ENCODE measurements around the gene FBXL7. TPM values are rescaled to one million over a fixed set of nuclear protein-coding genes. Genes with fewer than 3 reads are reported as not detected.

Gene FBXL7
- total RNA-seq, 2 experiments from 2014 or later: not detected

DNA sequence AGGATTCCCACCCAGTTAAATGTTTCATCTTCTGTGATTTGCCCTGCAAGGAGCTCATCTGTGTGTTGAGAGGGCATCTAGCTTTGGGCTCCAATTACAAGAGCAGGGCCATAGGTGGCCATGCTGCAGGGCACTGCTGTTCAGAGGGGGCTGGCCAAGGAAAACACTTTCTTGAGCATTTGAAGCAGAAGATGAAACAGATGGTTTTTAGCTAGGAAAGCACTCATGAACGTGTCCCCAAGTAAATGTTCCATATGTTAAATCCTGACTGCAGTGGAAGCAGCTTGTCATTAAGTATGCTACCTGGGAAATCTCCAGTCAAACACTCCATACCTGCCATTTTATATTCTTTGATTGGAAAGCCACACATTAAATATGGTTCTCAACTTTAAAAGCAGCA lies 176.6 kb downstream of the FBXL7 start:
- Mint-ChIP-seq H3K36me3 (ENCODE audit: low read depth) (no peaks in the 10 kb centered on the region), H3K27me3 (no peaks in the 10 kb centered on the region), H3K9me3 (peaks cover 2% of the 10 kb centered on the region), H3K27ac (no peak overlapping the region), H3K4me1 (ENCODE audit: low read depth) (no peaks in the 10 kb centered on the region), H3K4me3 (no peak overlapping the region)
- intact Hi-C loops (cut with micrococcal nuclease): no loop called here
- DNase-seq (no peak), ATAC-seq (no peak)
- POLR2A ChIA-PET: no interaction called here
- CTCF ChIA-PET: no interaction called here
- TF ChIP-seq, protein P1, sequence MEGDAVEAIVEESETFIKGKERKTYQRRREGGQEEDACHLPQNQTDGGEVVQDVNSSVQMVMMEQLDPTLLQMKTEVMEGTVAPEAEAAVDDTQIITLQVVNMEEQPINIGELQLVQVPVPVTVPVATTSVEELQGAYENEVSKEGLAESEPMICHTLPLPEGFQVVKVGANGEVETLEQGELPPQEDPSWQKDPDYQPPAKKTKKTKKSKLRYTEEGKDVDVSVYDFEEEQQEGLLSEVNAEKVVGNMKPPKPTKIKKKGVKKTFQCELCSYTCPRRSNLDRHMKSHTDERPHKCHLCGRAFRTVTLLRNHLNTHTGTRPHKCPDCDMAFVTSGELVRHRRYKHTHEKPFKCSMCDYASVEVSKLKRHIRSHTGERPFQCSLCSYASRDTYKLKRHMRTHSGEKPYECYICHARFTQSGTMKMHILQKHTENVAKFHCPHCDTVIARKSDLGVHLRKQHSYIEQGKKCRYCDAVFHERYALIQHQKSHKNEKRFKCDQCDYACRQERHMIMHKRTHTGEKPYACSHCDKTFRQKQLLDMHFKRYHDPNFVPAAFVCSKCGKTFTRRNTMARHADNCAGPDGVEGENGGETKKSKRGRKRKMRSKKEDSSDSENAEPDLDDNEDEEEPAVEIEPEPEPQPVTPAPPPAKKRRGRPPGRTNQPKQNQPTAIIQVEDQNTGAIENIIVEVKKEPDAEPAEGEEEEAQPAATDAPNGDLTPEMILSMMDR (IDR thresholded peaks at IDR 0.05): no peak

DNA sequence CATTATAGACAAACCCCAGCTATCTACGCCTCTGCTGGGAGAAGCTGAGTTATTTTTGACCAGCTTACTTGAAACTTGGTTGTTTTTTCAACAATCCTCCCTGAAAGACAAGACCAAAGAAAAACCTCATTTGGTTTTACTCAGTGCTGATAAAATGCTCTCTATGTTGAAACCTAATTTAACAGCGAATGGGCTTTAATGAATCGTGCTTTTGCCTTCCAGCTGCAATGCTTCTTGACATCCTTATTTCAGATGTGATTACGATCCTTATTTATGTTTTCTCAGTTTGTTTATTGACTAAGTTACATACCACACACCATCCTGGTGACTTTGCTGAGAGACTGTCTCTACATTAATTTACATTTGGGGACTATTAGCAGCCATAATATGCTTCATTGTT lies 179.2 kb downstream of the FBXL7 start:
- intact Hi-C loops (cut with micrococcal nuclease): no loop called here
- TF ChIP-seq, protein P1 (IDR thresholded peaks at IDR 0.05): no peak
- Mint-ChIP-seq H3K36me3 (ENCODE audit: low read depth) (no peaks in the 10 kb centered on the region), H3K27me3 (no peaks in the 10 kb centered on the region), H3K9me3 (peaks cover 2% of the 10 kb centered on the region), H3K27ac (no peak overlapping the region), H3K4me1 (ENCODE audit: low read depth) (no peaks in the 10 kb centered on the region), H3K4me3 (no peak overlapping the region)
- DNase-seq (no peak), ATAC-seq (no peak)
- ChIA-PET POLR2A (no interaction called here), CTCF (no interaction called here)

DNA sequence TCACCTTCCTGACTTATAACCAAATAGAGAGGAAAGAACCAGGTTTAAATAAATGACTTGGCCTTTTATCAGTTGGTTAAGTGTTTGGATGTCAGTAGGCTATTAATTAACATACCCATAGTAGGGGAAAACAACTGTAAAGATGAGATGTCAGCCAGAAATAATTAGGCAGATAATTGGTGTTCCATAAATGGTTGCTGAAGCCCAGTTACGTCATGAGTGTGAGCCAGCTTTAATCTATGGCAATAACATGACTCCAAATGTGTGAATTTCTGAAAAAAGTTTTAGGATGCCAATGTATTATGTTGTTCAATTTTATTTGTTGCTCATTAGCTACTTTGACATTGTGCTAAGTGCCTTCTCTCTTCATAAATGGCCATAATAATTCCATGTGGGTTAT lies 180.5 kb downstream of the FBXL7 start:
- H3K27me3 Mint-ChIP-seq: no peaks in the 10 kb centered on the region
- ATAC-seq: no peak
- POLR2A ChIA-PET: no interaction called here
- no peaks in the 10 kb centered on the region for H3K4me1 Mint-ChIP-seq (ENCODE audit: low read depth)
- TF ChIP-seq, protein P1 (IDR thresholded peaks at IDR 0.05): no peak
- no peak overlapping the region for H3K27ac Mint-ChIP-seq
- CTCF ChIA-PET: no interaction called here
- intact Hi-C loops (cut with micrococcal nuclease): no loop called here
- peaks cover 2% of the 10 kb centered on the region for H3K9me3 Mint-ChIP-seq
- no peaks in the 10 kb centered on the region for H3K36me3 Mint-ChIP-seq (ENCODE audit: low read depth)
- no peak for DNase-seq
- H3K4me3 Mint-ChIP-seq: no peak overlapping the region

DNA sequence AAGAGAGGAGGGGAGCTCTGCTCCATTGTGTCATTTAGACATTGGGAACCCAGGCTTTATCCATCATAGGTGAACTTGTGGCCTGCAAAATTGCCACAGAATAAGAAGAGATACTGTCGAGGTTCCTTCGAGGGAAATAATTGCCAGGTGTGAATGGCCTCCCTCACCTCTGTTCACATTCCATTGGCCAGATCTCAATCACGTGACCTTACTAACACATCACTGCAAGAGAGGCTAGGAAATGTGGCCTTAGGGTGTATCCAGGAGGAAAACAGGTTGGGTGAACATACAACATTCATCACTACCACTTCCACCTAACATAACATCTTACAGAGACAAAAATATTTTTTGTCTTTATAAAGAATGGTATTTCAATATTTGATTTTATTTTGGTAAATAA lies 182.1 kb downstream of the FBXL7 start:
- intact Hi-C loops (cut with micrococcal nuclease): no loop called here
- DNase-seq (no peak), ATAC-seq (no peak)
- Mint-ChIP-seq H3K9me3 (peaks cover 2% of the 10 kb centered on the region), H3K36me3 (ENCODE audit: low read depth) (no peaks in the 10 kb centered on the region), H3K27me3 (no peaks in the 10 kb centered on the region), H3K27ac (no peak overlapping the region), H3K4me1 (ENCODE audit: low read depth) (no peaks in the 10 kb centered on the region), H3K4me3 (no peak overlapping the region)
- CTCF ChIA-PET: interaction anchor here (0.7 to 0.9 kb wide), 2 partner anchors 16 to 576 kb away, joined by 3 read pairs; no protein-coding TSS in a partner anchor
- POLR2A ChIA-PET: no interaction called here
- TF ChIP-seq, protein P1 (IDR thresholded peaks at IDR 0.05): no peak

DNA sequence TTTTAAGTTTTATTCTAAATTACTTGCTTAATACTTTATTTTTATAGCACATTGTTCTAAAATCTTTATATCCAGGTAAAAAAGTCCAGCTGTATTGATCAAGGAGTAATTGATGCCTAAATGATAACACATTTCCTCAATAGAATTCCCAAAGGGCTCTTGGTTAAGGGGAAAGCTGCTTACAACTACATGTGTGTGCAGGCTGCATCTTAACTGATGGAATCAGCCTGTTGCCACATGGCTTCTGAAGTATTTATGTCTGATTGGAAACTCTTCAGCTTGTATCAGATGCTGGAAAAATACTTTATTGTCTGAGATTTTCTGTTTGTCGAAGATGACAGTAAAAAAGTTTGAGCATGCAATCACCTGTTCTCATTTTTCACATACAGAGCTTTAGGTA lies 182.6 kb downstream of the FBXL7 start:
- Mint-ChIP-seq H3K36me3 (ENCODE audit: low read depth) (no peaks in the 10 kb centered on the region), H3K9me3 (peaks cover 2% of the 10 kb centered on the region), H3K4me1 (ENCODE audit: low read depth) (no peaks in the 10 kb centered on the region), H3K27ac (no peak overlapping the region), H3K4me3 (no peak overlapping the region), H3K27me3 (no peaks in the 10 kb centered on the region)
- ATAC-seq (no peak), DNase-seq (no peak)
- intact Hi-C loops (cut with micrococcal nuclease): no loop called here
- CTCF ChIA-PET: interaction anchor here (0.7 to 0.9 kb wide), 2 partner anchors 16 to 577 kb away, joined by 3 read pairs; no protein-coding TSS in a partner anchor
- POLR2A ChIA-PET: no interaction called here
- TF ChIP-seq, protein P1 (IDR thresholded peaks at IDR 0.05): no peak
